NCI-H82 treated with DMSO at 0.1 percent for 48 hours (cell line): ENCODE data around the gene RAX.
"Not testable (repeated sequence)": the region's sequence is repeated elsewhere in the genome, so short reads cannot be mapped to it uniquely, and the experiment has no call there.

Experiments
- DNase-seq: peaks from one replicate; lab custom pipeline; 2025; ENCODE audit not compliant: unreplicated experiment; lab: John Stamatoyannopoulos, UW

The RAX gene

GRCh38 chr18:59273759-59274532 lies 692 bp upstream of the RAX start:
- DNase-seq, result no peak

GRCh38 chr18:59272221-59272888 lies 899 bp downstream of the RAX start:
- no peak for DNase-seq

GRCh38 chr18:59271606-59272220 lies 1.5 kb downstream of the RAX start:
- no peak for DNase-seq

GRCh38 chr18:59270689-59271257 lies 2.5 kb downstream of the RAX start:
- no peak for DNase-seq

- DNase-seq, result no peak
These were observed 3.6 kb downstream of the RAX start for GRCh38 chr18:59269563-59270119.

GRCh38 chr18:59268721-59269562 lies 4.3 kb downstream of the RAX start:
- DNase-seq, result no peak

- DNase-seq, result no peak
These were observed 5.0 kb downstream of the RAX start for GRCh38 chr18:59268127-59268720.

GRCh38 chr18:59267503-59268126 lies 5.6 kb downstream of the RAX start:
- no peak for DNase-seq

- DNase-seq, result no peak
These were observed 6.3 kb downstream of the RAX start for GRCh38 chr18:59266886-59267502.

- DNase-seq, result no peak
These were observed 6.8 kb downstream of the RAX start for GRCh38 chr18:59266459-59266858.

- no peak for DNase-seq
These were observed 7.3 kb downstream of the RAX start for GRCh38 chr18:59265974-59266369.

GRCh38 chr18:59265246-59265973 lies 7.8 kb downstream of the RAX start:
- DNase-seq, result peak; percentile 28

GRCh38 chr18:59264651-59265245 lies 8.5 kb downstream of the RAX start:
- DNase-seq, result no peak

- DNase-seq, result no peak
These were observed 9.1 kb downstream of the RAX start for GRCh38 chr18:59264121-59264571.

- DNase-seq, result no peak
These were observed 9.6 kb downstream of the RAX start for GRCh38 chr18:59263661-59264060.

GRCh38 chr18:59262243-59262642 lies 11.0 kb downstream of the RAX start:
- DNase-seq, result not testable (repeated sequence)

GRCh38 chr18:59261842-59262241 lies 11.4 kb downstream of the RAX start:
- not testable (repeated sequence) for DNase-seq

- not testable (repeated sequence) for DNase-seq
These were observed 17.8 kb downstream of the RAX start for GRCh38 chr18:59255491-59255890.
